IPS-NIHi7 (cell line): ENCODE data around the gene MTHFSD.

ENCODE experiments used
- DNase-seq: peaks from one replicate; pipeline ENCODE4 v3.0.0; 2012; ENCODE audit warnings: mixed read lengths; ENCODE audit errors: extremely low spot score

MTHFSD gene

DNA sequence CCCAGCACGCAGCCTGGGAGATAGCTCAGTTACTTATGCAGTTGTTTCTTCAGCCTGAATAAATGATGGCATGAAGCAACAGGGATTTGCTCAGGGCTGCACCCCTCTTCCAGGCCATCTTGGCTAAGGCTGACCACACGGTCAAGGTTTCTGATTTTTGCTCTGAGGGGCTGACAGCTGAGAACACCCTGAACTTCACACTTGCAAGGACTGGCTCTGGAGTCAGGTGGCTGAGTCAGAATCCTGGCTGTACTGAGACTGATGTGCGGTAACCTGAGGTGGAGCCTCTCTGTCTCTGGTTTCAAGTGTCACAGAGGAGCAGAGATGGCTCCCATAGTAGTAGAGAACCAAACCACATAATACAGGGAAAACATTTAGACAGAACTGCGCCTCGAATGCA is 4.8 kb downstream of the MTHFSD start:
- no peak for DNase-seq

DNA sequence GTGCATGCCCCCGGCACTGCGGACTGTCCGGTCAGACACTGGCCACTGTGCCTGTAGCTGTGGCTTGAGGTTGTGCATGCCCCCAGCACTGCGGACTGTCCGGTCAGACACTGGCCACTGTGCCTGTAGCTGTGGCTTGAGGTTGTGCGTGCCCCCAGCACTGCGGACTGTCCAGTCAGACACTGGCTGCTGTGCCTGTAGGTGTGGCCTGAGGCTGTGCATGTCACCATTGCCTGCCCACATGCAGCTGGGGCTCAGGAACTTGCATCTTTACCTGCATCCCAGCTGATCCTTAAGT is 5.2 kb downstream of the MTHFSD start:
- no peak for DNase-seq

DNA sequence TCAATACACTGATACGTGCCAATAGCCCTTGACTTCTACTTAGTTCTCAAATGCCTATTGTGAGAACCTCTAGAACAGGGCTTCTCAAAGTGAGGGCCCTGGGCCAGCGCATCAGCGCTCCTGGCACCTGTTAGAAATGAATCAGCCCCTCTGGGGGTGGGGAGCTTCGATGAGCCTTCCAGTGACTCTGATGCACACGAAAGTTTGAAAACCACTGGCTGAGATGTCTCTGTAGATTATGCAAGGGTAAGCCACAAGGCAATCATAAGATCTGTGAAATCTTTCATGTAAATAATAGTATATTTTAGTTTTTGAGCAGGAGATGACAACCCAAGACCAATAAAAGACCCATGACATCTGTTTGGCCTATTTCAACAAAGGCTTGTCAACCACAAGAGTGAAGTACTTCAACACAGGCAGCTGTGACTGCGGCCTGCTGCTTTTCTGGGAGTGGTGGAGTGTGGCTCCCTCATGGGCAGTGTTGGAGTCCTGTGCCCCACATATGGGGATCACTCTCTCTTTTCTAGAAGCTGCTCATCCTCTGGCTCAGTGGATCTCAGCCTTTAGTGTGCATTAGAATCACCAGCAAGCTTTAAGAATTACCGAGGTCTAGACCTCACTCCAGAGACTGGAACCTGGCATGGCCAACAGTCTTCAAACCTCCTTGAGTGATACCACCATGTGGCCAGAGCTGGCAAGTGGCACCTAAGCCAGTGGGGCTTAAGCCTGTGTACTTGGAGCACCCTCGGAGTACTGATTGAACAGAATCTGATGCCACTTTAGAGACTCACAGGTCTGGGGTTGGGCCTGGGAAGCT is 5.8 kb downstream of the MTHFSD start:
- no peak for DNase-seq

DNA sequence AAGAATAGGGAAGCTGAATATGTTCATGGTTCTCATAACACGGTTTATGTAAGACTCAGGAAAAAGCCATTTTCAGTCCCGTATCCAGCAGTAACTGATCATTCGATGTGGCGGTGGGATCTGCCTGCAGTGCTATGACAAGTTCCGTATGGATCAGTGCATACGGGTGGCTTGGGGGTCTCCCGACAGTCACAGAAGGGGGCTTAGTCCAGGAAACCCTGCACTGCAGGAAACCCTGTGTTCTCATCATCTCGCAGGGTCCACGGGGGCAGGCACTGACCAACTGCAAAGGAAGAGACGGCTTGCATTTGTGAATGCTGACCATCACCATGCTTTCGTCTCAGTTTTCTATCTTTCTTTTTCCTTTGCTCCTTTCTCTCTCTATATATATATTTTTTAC is 7.7 kb downstream of the MTHFSD start:
- no peak for DNase-seq

DNA sequence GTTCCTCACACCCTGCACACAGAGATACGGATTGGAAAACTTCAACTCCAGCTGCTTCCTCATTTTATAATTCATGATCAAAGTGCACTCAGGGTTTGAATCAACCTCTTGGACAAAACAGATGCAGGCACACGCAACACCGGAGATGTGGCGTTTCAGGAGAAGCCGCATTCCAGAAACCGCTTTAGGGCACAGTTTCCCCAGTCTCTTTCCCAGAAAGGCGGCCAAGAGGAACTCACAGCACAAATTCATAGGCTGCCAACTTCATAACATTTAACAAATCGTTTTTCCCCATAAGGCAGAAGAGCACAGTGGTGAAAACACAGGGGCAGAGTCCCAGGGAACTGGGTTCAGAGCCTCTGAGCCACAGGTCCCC is 8.4 kb downstream of the MTHFSD start:
- no peak for DNase-seq

DNA sequence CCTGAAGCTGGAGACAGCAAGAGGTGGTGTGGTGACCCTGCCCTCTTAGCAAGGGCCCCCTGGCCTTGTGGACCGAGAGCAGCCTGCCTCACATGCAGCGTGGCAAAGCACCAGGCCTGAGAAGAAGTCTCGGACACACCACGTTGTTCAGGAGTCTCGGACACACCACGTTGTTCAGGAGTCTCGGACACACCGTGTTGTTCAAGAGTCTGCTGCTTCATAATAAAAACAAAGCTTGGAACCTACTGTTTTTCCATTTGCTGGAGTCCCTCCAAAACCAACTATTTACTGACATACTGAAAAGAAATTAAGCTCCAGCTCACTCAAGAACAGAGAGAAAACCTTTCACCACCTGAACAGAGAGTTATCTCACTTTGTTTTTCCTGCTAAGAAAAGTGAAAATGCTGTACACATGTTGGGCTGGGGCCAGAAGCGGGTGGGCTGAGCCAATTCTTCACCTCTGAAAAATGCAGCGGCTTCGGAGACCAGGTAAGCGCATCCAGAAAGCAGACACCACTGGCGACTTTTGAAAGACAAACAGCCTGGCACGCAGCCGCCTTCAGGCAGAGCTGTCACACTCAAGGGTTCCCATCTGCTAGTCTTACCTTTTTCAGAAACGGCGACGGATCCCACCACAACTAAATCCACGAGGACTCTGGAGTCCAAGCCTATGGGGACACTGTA is 8.9 kb downstream of the MTHFSD start:
- no peak for DNase-seq

DNA sequence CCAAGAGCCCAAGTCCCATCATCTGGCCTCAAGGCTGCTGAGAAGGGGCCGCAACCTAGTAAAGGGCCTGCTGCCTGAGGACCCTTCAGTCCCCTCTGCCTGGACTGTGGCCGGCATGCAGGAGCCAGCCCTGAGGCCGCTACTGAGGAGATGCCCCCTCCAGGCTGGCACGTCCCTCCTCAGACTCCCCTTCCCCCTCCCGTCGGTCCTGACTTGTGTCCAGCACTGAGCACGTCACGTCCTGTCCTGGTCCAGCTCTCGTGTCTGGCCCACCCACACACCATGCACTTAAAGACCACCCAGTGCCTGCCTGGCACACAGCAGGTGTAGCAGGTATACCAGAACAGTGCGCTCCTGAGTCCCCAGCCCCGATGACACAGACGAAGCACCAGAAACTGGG is 9.6 kb downstream of the MTHFSD start:
- no peak for DNase-seq

DNA sequence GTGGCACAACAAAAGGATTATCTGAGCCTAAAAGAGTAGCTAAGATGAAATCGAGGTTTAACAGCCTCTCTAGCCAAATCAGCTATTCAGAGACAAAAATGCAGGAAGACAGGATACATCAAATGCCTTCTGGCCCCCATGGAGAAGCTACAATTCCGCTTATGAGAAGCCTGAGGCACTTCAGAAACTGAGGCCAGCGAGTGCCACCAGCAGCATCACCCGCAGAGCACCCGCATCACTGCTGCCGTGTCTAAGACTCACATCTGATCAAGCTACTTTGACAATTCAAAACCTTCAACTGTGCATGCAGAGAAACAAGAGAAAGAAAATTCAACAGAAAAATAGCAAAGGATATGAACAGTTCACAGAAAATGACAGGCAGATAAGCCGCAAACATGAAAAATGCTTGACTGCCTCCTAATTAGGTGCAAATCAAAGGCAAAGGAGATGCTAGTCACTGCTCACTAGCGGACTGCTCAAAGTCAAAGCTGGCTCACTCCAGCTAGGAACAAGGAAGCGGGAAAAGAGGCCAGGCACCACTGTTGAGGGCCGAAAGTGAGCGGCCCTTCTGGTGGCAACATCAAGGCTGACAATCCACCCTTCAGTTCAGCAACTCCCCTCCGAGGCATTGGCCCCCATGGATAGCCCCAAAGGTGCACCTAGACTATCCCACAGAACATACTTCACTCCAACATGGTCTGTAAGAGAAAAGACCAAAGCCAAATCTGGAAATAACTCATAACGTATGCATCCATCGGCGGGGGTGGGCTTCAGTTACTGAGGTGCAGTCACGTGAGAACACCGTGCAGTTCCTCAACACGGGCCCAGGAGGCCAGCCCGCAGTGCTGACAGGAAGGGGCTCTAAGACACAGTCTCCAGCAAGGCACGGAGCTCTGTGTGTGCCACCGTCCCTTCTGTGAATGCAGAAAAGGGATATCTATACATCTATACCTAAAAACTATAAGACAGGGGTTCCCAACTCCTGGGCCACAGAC is 12.0 kb downstream of the MTHFSD start:
- DNase-seq, result no peak

DNA sequence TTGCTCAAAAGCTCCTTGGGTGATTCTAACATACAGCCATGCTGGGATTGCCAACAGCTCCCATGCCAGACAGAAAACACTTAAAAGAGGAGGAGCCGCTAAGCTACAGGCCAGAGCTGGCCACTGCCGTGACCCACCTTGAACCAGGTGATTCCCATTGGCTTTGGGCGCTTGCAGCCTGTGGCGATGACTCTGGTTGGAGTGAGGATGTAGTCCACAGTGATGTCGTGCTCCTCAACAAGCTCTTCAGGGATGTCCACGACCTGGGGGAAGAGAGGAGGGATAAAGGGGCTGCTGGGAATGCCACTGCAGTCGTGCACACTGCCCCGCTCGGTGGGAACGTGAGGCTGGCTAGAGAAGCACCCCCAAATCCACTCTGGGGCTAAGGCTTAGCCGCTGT is 13.5 kb downstream of the MTHFSD start:
- DNase-seq, result no peak

DNA sequence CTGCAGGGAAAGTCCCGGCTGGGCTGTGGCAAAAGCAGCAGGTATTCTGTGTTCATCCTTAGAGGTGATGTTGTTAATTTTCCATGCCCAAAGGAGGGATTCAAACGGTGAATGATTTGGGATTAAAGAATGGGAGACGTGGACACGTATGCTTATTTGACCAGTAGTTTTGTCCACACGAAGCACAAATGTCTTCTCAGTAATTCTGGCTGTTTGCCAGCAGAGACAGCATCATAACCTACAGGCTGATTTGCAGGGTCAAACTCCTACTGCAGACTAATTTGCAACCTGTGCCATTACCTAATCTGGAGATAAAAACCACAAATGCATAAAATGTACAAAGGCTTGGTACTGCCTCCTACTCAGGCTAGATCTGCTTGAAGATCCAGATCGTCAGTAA is 14.1 kb downstream of the MTHFSD start:
- DNase-seq, result no peak

DNA sequence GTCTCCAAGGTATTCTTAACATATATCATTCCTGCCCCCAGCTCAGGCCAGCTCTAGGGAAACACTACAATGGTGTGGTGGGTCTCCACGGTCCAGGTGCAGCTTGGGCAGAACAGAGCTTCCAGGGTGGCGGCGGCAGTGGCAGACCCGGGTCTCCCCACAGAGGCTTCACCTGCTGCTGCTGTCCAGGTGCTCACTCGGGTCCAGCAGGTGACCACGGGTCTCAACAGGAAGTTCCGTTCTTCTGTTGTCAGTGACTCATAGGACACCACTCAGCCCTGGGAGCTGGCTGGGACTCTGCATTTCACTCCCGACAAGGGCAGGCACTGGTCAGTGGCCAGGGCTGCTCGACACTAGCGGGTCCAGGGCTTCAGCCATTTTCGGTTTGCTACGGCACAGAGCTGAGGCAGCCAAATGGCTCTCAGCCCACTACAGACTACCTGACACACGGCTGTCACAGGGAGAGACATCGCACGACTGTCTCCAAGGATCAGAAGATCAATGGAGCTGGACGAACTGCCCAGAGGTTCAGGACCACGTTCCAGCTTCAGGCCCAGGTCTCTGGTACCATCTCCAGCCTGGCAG is 16.7 kb downstream of the MTHFSD start:
- no peak for DNase-seq

DNA sequence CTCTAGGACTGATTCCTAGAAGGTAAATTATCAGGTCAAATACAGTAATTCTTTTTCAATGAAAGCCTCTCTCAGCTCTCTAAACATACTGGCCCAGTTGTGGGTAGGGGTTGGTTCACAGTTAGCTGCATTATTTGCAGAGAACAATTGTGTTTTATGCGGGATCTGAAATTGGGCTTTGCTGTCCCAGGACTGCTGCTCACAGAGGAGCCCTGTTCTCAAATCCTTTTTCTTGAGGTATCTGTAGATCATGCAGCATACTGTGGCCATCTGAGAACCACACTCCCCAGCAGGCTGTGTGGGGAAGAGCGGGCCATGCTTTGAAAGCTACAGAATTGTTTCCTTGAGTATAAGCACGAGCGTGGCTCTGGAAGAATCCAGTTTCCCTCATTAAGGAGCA is 17.5 kb downstream of the MTHFSD start:
- DNase-seq, result no peak

DNA sequence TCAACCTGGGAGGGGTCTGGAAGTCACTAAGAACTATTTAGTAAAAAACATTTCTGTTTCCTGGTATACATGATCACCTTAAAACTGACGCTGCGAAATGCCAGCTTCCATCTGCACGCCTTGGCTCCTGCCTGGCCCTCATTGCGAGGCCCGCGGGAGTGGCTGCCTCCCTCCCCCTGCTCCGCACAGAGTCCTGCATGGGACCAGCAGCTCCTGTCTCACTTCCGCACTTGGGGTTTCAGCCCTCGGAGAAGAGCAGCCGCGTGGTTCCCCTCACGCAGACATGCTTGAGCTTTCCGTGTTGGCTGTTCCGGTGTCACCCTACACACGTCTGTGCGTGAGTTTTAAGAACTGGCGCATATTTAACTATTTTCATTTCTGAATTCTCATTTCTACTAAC is 18.4 kb downstream of the MTHFSD start:
- DNase-seq, result no peak

DNA sequence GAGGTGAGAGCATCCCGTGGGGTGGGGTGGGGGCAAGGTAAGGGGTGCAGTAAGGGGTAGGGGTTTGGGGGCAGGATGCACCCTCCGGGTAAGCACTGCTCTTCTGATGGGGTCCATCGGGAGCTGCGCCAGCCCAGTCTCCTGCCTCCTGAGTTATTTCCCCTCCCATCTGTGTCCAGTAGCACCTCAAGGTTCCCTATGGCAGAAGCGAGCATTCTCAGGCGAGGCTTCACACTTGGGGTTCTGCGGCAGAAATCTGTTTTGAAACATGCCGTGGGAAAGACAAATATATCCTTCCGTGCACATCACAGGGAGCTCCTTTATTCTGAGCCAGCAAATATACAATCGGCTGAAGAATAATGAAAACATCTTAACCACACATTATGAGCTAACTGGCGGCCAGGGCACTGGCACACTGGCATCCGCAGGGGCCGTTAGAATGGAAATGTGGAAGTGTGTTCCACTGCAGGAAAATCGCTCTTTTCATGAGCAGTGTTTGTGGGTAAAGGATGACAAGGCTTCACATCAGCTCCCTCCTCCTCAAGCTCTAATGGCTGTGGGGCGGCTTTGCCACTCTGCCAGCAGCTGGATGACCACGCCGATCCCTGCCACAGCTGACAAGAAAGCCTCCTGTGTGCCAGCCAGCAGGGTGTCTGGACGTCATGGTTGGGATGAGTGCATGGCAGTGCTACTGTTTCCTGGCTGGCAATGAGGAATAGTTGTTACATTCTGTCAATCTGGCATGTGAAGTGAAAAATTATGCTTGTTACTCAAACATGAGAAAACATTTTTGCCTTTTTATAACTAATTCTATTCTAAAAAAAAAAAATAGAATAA is 20.0 kb downstream of the MTHFSD start:
- no peak for DNase-seq

DNA sequence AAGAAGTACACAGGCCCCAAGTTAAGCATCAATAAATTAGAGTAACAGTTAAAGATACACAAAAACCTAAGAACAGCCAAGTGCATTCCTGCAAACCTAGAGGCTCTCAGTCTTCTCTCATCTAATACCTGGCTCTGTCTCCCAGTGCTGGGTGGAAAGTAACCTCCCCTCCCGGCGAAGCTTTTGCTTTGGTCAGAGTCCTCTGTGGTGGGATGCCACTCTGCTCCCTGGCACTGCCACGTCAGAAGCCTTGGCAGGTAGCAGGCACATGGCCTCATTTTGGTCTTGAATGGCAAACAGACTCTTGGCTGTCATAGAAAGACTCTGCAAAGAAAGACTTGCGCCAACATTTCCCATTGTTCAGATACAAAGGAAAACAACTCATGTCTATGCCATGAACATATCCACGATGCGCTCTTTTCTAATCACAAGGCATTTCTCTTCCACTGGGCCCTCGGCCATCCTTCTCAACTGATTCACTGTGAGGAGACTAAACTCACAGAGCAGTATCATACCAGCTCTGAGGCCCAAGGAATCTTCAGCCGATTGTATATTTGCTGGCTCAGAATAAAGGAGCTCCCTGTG is 21.2 kb downstream of the MTHFSD start:
- DNase-seq, result no peak

DNA sequence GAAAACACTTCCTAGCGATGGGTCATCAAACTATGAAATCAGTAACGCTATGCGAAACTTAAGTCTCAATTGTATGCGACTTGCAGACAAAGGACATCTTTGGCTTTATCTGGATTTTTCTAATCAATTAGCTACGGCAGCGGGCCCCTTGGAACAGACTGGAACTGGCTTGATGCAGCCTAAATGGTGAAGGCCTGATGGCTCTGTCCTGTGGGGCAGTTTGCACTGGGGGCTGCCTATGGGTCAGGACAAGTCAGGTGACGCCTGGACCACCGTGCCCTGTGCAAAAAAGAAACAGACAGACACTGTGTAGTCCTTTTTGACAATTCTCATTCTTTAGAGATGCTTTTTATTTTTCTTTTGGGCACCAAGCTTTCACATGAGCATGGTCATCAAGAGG is 22.0 kb downstream of the MTHFSD start:
- no peak for DNase-seq

DNA sequence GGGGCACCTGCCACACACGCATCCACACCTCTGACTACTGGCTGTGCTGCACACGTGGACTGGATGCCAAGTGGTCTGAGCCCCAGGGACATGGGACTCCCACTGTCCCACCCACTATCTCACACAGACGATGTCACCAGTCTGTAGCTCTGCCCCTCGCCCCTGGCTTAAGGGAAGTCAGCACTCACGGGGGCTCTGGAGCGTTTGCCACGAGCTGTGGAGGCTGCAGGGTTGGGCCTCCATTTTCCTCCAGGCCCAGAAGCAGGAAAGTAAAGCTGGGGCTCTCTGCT is 22.6 kb downstream of the MTHFSD start:
- no peak for DNase-seq

DNA sequence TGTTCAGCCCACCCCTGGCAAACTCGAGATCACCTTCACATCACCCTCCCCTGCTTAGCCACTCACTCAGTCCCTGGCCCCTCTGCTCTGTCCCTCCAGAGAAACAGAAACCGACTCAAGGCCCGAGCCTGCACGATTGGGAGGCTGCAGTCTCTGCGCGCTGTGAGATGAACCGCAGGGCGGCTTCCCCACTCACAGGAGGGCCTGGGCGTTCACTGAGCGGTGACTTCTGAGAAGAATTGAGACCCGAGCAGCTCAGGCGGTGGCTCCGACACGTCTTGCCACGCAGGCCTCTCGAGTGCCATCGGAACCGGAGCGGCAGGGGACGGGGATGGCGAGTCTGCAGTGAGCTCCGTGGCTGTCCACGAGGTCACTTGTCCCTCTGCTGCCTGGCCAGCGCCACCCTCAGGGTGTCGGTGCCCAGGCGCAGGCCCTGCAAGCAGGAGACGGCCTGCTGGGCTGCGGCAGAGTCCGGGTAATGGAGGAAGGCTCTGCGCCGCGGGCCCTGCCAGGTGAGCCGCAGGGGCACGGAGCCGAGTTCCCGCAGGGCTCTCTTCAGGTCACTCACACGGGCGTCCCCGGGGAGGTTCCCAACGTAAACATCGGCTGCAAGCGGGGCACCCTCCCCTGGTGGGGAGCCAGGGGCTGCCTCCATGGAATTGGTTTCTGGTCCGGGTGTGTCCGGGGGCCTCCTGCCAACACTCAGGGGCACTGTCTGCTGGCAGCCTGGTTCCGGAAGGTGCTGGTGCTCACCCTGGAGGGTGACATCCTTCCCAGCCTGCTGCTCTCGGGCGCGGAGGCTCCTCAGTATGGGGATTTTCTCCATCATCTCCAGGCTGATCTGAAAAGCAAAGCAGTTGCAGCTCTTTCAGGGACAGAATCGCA is 23.2 kb downstream of the MTHFSD start:
- DNase-seq, result no peak

DNA sequence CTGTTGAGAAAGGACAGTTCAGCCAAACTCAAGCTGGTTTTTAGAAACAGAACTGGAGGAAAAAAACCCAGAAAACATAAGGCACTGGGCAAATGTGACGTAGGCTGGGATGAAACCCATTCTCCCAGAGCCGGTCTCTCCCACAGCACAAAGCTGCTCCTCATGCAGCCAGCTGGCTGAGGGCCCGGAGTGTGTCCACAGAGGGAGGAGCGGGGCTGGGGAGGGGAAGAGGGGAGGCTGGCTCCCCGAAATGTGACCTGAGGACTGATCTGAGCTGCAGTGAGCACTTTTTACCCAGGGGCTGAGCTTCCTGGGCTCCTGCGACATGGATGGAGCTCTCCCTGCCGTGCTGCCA is 23.9 kb downstream of the MTHFSD start:
- DNase-seq, result no peak
